ENCODE results near the gene SCAMP5. TPM values are rescaled to one million over a fixed set of nuclear protein-coding genes. Genes with fewer than 3 reads are reported as not detected.

Gene SCAMP5
- polyA plus RNA-seq, 3 donors, result 19.8 to 24.5 (median 21.6) TPM

GRCh38 chr15:75019916-75020315 is 24.6 kb downstream of the SCAMP5 start:
- no peak for DNase-seq (ENCODE audit: low read depth in 3 of 3, low spot score in 2 of 3)

DNA sequence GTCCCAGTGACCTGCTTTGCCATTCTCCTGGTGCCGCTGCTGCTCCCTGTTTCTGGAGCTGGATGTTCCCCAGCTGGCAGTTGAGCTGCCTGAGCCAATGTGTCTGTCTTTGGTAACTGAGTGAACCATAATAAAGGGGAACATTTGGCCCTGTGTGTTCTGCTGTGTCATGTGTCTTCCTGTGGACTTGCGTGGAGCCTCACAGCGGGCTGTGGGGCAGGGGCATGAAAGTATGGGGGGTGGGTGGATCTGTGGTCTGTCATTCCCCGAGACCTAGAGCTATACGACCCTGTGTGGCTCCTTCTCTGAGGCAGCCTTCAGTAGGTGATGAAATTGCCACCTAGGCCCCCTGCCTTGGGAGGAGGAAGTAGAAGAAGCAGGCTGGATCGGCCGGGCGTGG is 26.0 kb downstream of the SCAMP5 start:
- DNase-seq (ENCODE audit: low read depth in 3 of 3, low spot score in 2 of 3), result no peak

- DNase-seq (ENCODE audit: low read depth in 3 of 3, low spot score in 2 of 3), result no peak
Measured at GRCh38 chr15:75022783-75023180, 27.4 kb downstream of the SCAMP5 start.

- DNase-seq (ENCODE audit: low read depth in 3 of 3, low spot score in 2 of 3), result peak; percentile 86 to 92 (median 88)
Measured at GRCh38 chr15:75023181-75023871, 28.0 kb downstream of the SCAMP5 start, which contains the start of gene PPCDC. TSS of gene PPCDC (plus strand) at chr15:75023590. CDS start at chr15:75028319, 4,729 bp downstream.

- no peak for DNase-seq (ENCODE audit: low read depth in 3 of 3, low spot score in 2 of 3)
Measured at GRCh38 chr15:75023872-75024636, 28.7 kb downstream of the SCAMP5 start.

- no peak for DNase-seq (ENCODE audit: low read depth in 3 of 3, low spot score in 2 of 3)
Measured at GRCh38 chr15:75025107-75025506, 29.7 kb downstream of the SCAMP5 start.

DNA sequence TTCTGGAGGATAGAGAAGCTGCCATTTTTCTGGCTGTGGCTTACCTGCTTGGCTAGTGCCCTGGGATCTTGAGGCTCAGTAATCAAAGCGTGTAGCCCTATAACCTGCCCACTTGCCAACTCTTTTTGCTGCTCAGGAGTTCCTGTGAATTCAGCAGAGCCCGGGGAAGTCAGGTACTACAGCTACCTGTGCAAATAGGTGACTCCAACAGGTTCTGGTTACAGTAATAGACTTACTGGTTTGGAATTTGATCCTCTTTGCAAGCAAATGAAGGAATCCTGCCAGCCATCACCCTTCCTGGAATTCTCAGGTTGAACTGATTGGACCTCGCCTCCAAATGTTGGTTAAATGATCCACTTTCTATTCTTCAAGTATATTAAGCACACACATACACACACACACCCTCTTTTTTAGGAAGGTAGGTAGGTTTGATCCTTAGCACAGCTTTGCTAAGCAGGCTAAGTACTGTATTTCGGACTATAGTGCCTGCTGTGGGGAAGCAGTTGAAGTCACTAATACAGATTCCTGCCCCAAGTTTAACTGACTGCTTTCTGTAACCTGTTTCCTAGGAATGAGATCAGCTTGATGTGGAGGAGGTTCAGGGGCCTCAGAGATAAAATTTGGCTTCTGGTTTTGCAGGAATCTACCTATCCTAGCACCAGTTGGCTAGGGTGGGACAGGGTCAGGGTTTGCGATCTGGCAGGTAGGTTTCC is 30.3 kb downstream of the SCAMP5 start:
- no peak for DNase-seq (ENCODE audit: low read depth in 3 of 3, low spot score in 2 of 3)

GRCh38 chr15:75027551-75027950 is 32.2 kb downstream of the SCAMP5 start:
- DNase-seq (ENCODE audit: low read depth in 3 of 3, low spot score in 2 of 3), result no peak

GRCh38 chr15:75028991-75029377 is 33.6 kb downstream of the SCAMP5 start:
- DNase-seq (ENCODE audit: low read depth in 3 of 3, low spot score in 2 of 3), result no peak

- DNase-seq (ENCODE audit: low read depth in 3 of 3, low spot score in 2 of 3), result peak in 2 of 3 donors; percentile 61 to 71
Measured at GRCh38 chr15:75029378-75030022, 34.1 kb downstream of the SCAMP5 start.

GRCh38 chr15:75030023-75030413 is 34.7 kb downstream of the SCAMP5 start:
- DNase-seq (ENCODE audit: low read depth in 3 of 3, low spot score in 2 of 3), result no peak

- no peak for DNase-seq (ENCODE audit: low read depth in 3 of 3, low spot score in 2 of 3)
Measured at GRCh38 chr15:75030424-75030823, 35.1 kb downstream of the SCAMP5 start.

GRCh38 chr15:75031848-75032247 is 36.5 kb downstream of the SCAMP5 start:
- no peak for DNase-seq (ENCODE audit: low read depth in 3 of 3, low spot score in 2 of 3)

GRCh38 chr15:75032395-75032794 is 37.0 kb downstream of the SCAMP5 start:
- DNase-seq (ENCODE audit: low read depth in 3 of 3, low spot score in 2 of 3), result no peak

GRCh38 chr15:75033809-75034208 is 38.4 kb downstream of the SCAMP5 start:
- DNase-seq (ENCODE audit: low read depth in 3 of 3, low spot score in 2 of 3), result no peak

DNA sequence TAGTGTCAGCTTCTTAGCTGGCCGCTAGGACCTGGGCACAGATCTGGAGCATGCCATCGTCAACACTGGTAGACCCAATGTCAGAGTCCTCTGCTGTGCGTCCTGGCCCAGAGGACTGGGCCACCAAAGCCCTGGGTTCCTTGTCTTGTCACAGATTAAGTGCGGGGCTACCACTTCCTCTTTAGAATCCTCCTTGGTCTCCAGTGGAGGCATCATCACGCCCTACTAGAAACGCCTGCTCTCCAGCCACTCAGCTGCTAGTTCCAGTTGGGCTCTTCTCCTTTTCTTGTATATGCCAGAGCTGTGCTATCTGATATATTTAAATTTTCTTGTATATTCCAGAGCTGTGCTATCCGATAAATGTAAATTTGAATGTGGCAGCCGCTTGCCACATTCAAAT is 39.3 kb downstream of the SCAMP5 start:
- no peak for DNase-seq (ENCODE audit: low read depth in 3 of 3, low spot score in 2 of 3)

DNA sequence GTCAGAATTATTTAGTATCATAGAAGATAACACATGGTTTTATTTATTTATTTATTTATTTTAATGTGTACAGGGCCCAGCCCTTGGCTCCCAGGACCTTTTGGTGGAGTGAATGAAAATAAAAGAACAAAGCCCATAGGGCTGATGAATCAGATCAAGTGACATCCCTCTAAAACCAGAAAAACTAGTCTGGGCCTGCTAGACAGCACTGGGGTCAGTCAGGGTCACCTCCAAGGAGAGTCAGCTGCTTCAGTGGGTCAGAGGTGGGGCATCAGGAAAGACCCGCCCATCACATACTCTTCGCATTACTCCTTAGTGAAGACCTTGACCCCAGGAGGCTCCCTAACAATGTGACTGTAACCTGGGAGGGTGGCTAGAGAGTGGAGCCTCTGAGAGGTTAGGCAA is 40.9 kb downstream of the SCAMP5 start:
- no peak for DNase-seq (ENCODE audit: low read depth in 3 of 3, low spot score in 2 of 3)

DNA sequence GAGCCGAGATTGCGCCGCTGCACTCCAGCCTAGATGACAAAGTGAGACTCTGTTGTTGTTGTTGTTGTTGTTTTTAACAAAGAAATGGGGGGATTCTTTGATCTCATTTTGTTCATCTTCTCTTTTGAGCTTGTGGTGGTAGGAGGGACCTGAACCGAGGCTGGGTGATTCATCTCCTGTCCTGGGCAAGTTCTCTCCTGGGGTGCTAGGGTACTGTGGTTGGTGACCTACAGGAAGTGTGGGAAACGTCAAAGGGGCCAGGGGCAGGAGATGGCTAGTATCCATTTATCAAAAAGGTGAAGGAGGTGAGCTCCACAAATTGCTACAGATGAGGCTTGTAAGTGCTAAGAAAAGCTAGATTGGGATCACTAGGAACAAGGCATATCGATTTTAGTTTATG is 42.3 kb downstream of the SCAMP5 start:
- no peak for DNase-seq (ENCODE audit: low read depth in 3 of 3, low spot score in 2 of 3)

DNA sequence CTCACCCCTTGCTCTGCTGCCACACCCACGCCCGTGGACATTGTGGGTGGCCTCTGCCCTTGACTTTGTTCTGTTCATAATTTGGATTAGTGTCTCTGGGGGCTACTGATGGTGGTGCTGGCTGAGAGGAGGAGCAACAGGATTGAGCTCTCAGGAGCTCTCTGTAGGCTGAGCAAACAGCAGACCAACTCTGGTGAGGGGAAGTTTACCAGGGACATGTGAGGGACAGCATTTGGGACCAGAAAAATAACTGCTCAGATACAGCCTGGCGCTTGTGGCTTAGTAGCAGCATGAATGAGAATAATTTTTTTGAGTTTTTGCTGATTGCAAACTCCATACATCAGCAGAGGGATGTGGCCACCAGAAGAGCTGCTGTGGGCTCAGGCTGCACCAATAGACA is 42.9 kb downstream of the SCAMP5 start:
- DNase-seq (ENCODE audit: low read depth in 3 of 3, low spot score in 2 of 3), result no peak

DNA sequence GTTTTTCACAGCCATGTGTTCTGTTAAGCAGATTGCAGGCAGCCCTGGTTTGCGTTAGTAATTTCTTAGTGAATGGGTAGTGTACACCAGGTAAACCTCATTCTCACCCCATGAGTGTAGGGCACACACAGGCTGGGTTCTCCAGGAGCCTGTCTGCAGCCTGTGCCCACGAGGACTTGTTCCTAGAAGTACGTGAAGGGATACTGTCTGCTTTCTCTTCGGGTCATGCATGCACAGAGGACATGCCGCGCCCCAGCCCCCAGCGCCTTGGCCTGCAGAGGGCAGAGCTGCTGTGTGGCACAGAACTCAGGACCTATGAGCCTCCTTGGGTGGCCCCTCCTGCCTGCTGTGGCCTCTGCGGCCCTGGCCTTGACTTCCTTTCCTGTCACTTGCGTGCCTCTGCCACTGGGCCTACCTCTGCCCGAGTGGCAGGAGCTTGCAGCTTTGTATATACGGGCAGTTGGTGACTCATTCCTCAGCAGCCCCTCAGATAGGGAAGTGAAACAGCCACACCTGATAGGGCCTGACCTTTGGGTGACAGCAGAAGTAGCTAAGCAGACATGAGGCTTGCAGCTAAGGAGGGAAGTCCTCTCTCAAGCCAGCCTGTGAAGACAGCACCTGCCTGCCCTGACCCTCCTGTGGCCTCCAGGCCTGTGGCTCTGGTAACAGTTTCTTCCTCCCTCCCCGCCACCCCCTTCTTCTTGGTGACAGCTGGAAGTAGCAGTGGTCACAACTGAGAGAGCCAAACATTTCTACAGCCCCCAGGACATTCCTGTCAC is 47.6 kb downstream of the SCAMP5 start:
- DNase-seq (ENCODE audit: low read depth in 3 of 3, low spot score in 2 of 3), result no peak
